ENCODE data around the gene CHRND. TPM values are rescaled to one million over a fixed set of nuclear protein-coding genes. Genes with fewer than 3 reads are reported as not detected.

Gene CHRND
- total RNA-seq, 4 donors from 2014 or later: not detected

- TF ChIP-seq, protein P1, sequence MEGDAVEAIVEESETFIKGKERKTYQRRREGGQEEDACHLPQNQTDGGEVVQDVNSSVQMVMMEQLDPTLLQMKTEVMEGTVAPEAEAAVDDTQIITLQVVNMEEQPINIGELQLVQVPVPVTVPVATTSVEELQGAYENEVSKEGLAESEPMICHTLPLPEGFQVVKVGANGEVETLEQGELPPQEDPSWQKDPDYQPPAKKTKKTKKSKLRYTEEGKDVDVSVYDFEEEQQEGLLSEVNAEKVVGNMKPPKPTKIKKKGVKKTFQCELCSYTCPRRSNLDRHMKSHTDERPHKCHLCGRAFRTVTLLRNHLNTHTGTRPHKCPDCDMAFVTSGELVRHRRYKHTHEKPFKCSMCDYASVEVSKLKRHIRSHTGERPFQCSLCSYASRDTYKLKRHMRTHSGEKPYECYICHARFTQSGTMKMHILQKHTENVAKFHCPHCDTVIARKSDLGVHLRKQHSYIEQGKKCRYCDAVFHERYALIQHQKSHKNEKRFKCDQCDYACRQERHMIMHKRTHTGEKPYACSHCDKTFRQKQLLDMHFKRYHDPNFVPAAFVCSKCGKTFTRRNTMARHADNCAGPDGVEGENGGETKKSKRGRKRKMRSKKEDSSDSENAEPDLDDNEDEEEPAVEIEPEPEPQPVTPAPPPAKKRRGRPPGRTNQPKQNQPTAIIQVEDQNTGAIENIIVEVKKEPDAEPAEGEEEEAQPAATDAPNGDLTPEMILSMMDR (IDR thresholded peaks at IDR 0.05): no peak
- no peak for TF ChIP-seq POLR2A (IDR thresholded peaks at IDR 0.05)
- Histone ChIP-seq H3K4me3 (no peak overlapping the region), H3K36me3 (no peaks in the 10 kb centered on the region), H3K27me3 (peaks cover 0 to 21% of the 10 kb centered on the region in 2 donors), H3K4me1 (peaks cover 0 to 19% (median 9%) of the 10 kb centered on the region in 4 donors), H3K27ac (no peak overlapping the region), H3K9me3 (no peaks in the 10 kb centered on the region)
- DNase-seq: peak in 1 of 3 donors; percentile 46
These were observed 35.5 kb upstream of the CHRND start for GRCh38 chr2:232490221-232491138.

GRCh38 chr2:232491139-232491780 lies 34.7 kb upstream of the CHRND start:
- Histone ChIP-seq H3K4me3 (no peak overlapping the region), H3K27me3 (peaks cover 0 to 14% of the 10 kb centered on the region in 2 donors), H3K4me1 (peaks cover 0 to 16% (median 6%) of the 10 kb centered on the region in 4 donors), H3K27ac (no peak overlapping the region), H3K9me3 (no peaks in the 10 kb centered on the region), H3K36me3 (no peaks in the 10 kb centered on the region)
- TF ChIP-seq, protein P1 (IDR thresholded peaks at IDR 0.05): no peak
- no peak for TF ChIP-seq POLR2A (IDR thresholded peaks at IDR 0.05)
- peak in 1 of 3 donors; percentile 25 for DNase-seq

- Histone ChIP-seq H3K9me3 (no peaks in the 10 kb centered on the region), H3K27ac (no peak overlapping the region), H3K36me3 (no peaks in the 10 kb centered on the region), H3K4me3 (no peak overlapping the region), H3K27me3 (peaks cover 0 to 5% of the 10 kb centered on the region in 2 donors), H3K4me1 (peaks cover 0 to 7% (median under 1%) of the 10 kb centered on the region in 4 donors)
- DNase-seq: no peak
- TF ChIP-seq, protein P1 (IDR thresholded peaks at IDR 0.05): no peak
- no peak for TF ChIP-seq POLR2A (IDR thresholded peaks at IDR 0.05)
These were observed 33.6 kb upstream of the CHRND start for GRCh38 chr2:232492236-232492848.

DNA sequence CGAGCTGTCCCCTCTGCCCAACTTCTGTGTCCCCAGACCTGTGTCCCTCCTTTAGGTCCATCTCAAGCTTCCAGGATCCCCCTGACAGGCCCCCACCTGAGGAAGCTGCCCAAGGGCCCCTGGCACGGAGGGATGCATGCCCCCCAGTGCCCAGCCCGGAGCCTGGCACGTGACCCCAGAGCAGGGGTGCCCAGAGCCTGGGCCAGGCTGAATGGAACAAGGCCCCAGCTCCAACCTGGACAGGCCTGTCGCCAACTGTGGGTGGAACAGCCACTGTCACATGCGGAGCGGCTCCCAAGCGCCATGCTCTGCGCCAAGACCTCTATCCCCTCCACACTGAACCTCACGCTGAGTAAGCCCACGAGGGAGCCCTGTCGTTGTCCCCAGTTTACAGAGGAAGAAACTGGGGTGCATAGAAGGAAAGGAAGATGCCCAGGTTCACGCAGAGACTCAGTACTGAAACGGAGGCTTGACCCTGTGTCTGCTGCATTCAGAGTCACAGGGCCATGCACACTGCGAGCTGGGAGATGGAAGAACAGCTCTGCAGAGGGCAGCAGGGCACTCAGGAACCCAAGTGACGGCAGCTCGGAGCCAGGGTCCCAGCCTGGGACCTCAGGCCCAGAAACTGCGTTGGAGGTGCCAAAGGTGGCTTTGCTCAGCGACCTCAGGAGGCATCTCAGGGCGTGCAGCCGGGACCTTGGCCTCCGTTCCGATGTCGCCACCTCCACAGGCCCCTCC lies 32.8 kb upstream of the CHRND start:
- no peak overlapping the region for H3K4me3 ChIP-seq
- TF ChIP-seq, protein P1 (IDR thresholded peaks at IDR 0.05): no peak
- TF ChIP-seq POLR2A (IDR thresholded peaks at IDR 0.05): no peak
- no peaks in the 10 kb centered on the region for H3K4me1 ChIP-seq
- H3K27me3 ChIP-seq: no peaks in the 10 kb centered on the region
- H3K9me3 ChIP-seq: no peaks in the 10 kb centered on the region
- no peak for DNase-seq
- no peaks in the 10 kb centered on the region for H3K36me3 ChIP-seq
- H3K27ac ChIP-seq: no peak overlapping the region
